ENCODE measurements around the gene ETV6.

DNA sequence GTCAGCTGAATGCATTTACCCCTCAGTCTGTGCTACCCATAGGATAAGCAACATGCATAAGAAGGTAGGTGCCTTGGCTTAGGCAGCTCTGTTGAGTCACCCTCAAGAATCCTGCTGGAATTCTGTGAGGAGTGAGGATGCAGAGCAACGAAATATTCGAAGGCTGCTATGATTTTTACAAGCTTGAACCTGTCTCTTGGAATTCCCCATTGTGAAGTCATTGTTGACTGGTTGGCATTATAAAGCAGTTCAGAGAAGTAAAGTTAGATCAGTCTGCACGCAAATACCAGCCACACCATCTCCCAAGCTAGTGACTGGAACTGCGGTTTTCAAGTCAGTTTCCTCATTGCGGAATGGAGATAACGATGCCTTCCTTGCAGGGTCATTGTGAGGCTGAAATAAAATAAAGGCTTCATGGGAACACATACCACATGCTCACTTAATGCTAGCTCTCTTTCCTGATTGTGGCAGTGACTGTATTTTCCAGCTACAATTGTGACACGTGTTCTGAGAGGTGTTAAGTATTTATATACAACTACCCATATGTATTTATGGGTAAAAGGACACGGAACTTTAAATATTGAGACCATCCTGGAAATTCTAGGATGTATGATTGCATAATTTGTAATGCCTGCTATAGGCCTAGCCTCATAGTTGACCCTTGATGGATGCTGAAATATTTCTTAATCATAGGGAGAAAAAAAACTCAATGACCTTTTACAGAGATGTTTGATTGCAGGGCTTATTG lies 96.7 kb downstream of the ETV6 start:
- no peak for TF ChIP-seq POLR2A (IDR thresholded peaks at IDR 0.05)
- TF ChIP-seq, protein P1, sequence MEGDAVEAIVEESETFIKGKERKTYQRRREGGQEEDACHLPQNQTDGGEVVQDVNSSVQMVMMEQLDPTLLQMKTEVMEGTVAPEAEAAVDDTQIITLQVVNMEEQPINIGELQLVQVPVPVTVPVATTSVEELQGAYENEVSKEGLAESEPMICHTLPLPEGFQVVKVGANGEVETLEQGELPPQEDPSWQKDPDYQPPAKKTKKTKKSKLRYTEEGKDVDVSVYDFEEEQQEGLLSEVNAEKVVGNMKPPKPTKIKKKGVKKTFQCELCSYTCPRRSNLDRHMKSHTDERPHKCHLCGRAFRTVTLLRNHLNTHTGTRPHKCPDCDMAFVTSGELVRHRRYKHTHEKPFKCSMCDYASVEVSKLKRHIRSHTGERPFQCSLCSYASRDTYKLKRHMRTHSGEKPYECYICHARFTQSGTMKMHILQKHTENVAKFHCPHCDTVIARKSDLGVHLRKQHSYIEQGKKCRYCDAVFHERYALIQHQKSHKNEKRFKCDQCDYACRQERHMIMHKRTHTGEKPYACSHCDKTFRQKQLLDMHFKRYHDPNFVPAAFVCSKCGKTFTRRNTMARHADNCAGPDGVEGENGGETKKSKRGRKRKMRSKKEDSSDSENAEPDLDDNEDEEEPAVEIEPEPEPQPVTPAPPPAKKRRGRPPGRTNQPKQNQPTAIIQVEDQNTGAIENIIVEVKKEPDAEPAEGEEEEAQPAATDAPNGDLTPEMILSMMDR (IDR thresholded peaks at IDR 0.05), result no peak
